Ovary (tissue), 9 donors: Measurements from ENCODE around the gene NMD3. TPM values are rescaled to one million over a fixed set of nuclear protein-coding genes. Genes with fewer than 3 reads are reported as not detected.

Experiments used
- DNase-seq, 5 donors: peaks; one replicate each; pipeline ENCODE4 v3.0.0-alpha.2; 2019 to 2020
- H3K27ac ChIP-seq, 2 donors: fragments of 200-600 bp; one replicate each; pipeline versions ENCODE4 v1.5.1 to v1.8.0; 2019 to 2022
- H3K27me3 ChIP-seq: fragments of 200-600 bp; one replicate; pipeline ENCODE4 v1.8.0; 2022
- H3K36me3 ChIP-seq: fragments of 200-600 bp; sonication (generic); one replicate; pipeline ENCODE4 v1.5.1; 2019
- H3K4me1 ChIP-seq: one replicate; pipeline ENCODE4 v1.8.1; 2013; ENCODE audit warnings: mild to moderate bottlenecking, moderate library complexity; ENCODE audit not compliant: insufficient read depth
- H3K4me3 ChIP-seq: fragments of 200-600 bp; sonication (generic); one replicate; pipeline ENCODE4 v1.5.1; 2017
- H3K9me3 ChIP-seq, 2 donors: fragments of 200-600 bp in 1 of 2; sonication (generic) in 1 of 2; one replicate each; pipeline versions ENCODE4 v1.5.1 to v1.8.1; 2013 to 2019; ENCODE audit warnings: mild to moderate bottlenecking in 1 of 2, moderate library complexity in 1 of 2
- EP300 ChIP-seq: sonication (generic); formaldehyde crosslinking; IDR thresholded peaks from one replicate; pipeline ENCODE4 v1.6.1; 2017; ENCODE audit warnings: antibody characterized with exemption
- POLR2A ChIP-seq: fragments of 450-650 bp; IDR thresholded peaks from one replicate; pipeline ENCODE4 v1.6.1; 2017; ENCODE audit warnings: antibody characterized with exemption, mild to moderate bottlenecking, moderate library complexity
- WGBS, 3 donors: extraction: QIAGEN DNeasy Blood & Tissue Kit in 1 of 3; methylation state at CpG; one replicate each; pipeline versions ENCODE4 v1.1.5 to v1.1.7; 2013 to 2017; 5-methylcytosine and 5-hydroxymethylcytosine counted together
- intact Hi-C, 4 donors: fragments of 100-400 bp; cut with DNase I; formaldehyde crosslinking; loops; one replicate each; pipeline versions ENCODE4 v1.11.0 to v1.15.1; 2022 to 2023
- polyA plus RNA-seq, 2 donors: library from polyadenylated mRNA; stranded (reverse); fragments of 200-250 nt in 1 of 2; fragments of 350-450 nt in 1 of 2; fragmentation: Illumina TruSeq in 1 of 2; extraction: RNeasy Lipid Tissue Mini Kit (QIAGEN cat#74804) in 1 of 2; gene quantifications; one replicate each; pipeline ENCODE4 v1.2.3, GENCODE V29; 2013 to 2014
- small RNA-seq: library from RNA; depleted of rRNA; stranded (forward); fragments of <200 nt; gene quantifications from one replicate; pipeline ENCODE3, GENCODE V24; 2016
- total RNA-seq, 7 donors: library from RNA; depleted of rRNA in 2 of 7; stranded (reverse); fragments of >200 nt in 2 of 7; fragmentation: NEBNext Ultra II Directional in 3 of 7; extraction: Animal tissue kit (Norgen Biotek cat#: 25700) in 3 of 7; gene quantifications; one replicate each; pipeline versions ENCODE4 v1.1.0 to v1.2.4, GENCODE V29; 2016 to 2023
- TF ChIP-seq, protein P1 (sequence below), 3 donors: fragments of 450-650 bp in 2 of 3; fragments of 200-600 bp in 1 of 3; IDR thresholded peaks; one replicate each; pipeline versions ENCODE4 v1.5.1 to v1.8.0; 2016 to 2022; ENCODE audit warnings: antibody characterized with exemption in 3 of 3, mild to moderate bottlenecking in 1 of 3
- donor health status: DM: no; HTN: no; CAD: no; lungs with moderate emphysema.
- donor health status: DM: no; HTN: no; CAD: no.
- donor health status: Bipolar disorder and iron deficiency.
- donor health status: DM: yes; HTN: yes; CAD: no.
- donor health status: DM: no; HTN: no; CAD: no.
- donor health status: DM: yes; HTN: yes; CAD: no.

NMD3 gene
- total and polyA plus RNA-seq, 9 donors, result 25.9 to 61.7 (median 46.4) TPM

GRCh38 chr3:161289174-161289573, 68.1 kb downstream of the NMD3 start:
- H3K4me3 ChIP-seq, result no peak overlapping the region
- 93 to 99% (median 98%) methylated on average over 4 of the region's 4 CpGs for WGBS, 3 donors
- no peaks in the 10 kb centered on the region for H3K36me3 ChIP-seq
- intact Hi-C loops, result no loop called here
- no peaks in the 10 kb centered on the region for H3K4me1 ChIP-seq
- no peaks in the 10 kb centered on the region for H3K27me3 ChIP-seq
- no peak for DNase-seq
- no peaks in the 10 kb centered on the region for H3K9me3 ChIP-seq
- H3K27ac ChIP-seq, result no peak overlapping the region
- no peak for TF ChIP-seq POLR2A
- TF ChIP-seq, protein P1, sequence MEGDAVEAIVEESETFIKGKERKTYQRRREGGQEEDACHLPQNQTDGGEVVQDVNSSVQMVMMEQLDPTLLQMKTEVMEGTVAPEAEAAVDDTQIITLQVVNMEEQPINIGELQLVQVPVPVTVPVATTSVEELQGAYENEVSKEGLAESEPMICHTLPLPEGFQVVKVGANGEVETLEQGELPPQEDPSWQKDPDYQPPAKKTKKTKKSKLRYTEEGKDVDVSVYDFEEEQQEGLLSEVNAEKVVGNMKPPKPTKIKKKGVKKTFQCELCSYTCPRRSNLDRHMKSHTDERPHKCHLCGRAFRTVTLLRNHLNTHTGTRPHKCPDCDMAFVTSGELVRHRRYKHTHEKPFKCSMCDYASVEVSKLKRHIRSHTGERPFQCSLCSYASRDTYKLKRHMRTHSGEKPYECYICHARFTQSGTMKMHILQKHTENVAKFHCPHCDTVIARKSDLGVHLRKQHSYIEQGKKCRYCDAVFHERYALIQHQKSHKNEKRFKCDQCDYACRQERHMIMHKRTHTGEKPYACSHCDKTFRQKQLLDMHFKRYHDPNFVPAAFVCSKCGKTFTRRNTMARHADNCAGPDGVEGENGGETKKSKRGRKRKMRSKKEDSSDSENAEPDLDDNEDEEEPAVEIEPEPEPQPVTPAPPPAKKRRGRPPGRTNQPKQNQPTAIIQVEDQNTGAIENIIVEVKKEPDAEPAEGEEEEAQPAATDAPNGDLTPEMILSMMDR (IDR thresholded peaks at IDR 0.05), result no peak
- TF ChIP-seq EP300, result no peak

GRCh38 chr3:161291191-161291901, 70.2 kb downstream of the NMD3 start:
- H3K9me3 ChIP-seq, result no peaks in the 10 kb centered on the region
- no peaks in the 10 kb centered on the region for H3K4me1 ChIP-seq
- H3K27ac ChIP-seq, result no peak overlapping the region
- TF ChIP-seq EP300 (no peak), POLR2A (no peak)
- no peak for DNase-seq
- no peak overlapping the region for H3K4me3 ChIP-seq
- intact Hi-C loops, result no loop called here
- 84 to 92% (median 86%) methylated on average over 5 of the region's 5 CpGs for WGBS, 3 donors
- H3K27me3 ChIP-seq, result no peaks in the 10 kb centered on the region
- no peaks in the 10 kb centered on the region for H3K36me3 ChIP-seq

- Histone ChIP-seq H3K4me3 (no peak overlapping the region), H3K4me1 (no peaks in the 10 kb centered on the region), H3K36me3 (no peaks in the 10 kb centered on the region), H3K9me3 (no peaks in the 10 kb centered on the region), H3K27me3 (no peaks in the 10 kb centered on the region), H3K27ac (no peak overlapping the region)
- 69 to 82% (median 79%) methylated on average over 2 of the region's 2 CpGs for WGBS, 3 donors
- TF ChIP-seq EP300, result no peak
- DNase-seq, result no peak
- intact Hi-C loops, result no loop called here
Measured at GRCh38 chr3:161293381-161293780, 72.3 kb downstream of the NMD3 start.

- TF ChIP-seq EP300 (no peak), POLR2A (no peak)
- TF ChIP-seq, protein P1 (IDR thresholded peaks at IDR 0.05), result no peak
- H3K27ac ChIP-seq, result no peak overlapping the region
Measured at GRCh38 chr3:161295325-161295724, 74.2 kb downstream of the NMD3 start.

GRCh38 chr3:161296814-161297213, 75.7 kb downstream of the NMD3 start:
- Histone ChIP-seq H3K4me3 (no peak overlapping the region), H3K9me3 (no peaks in the 10 kb centered on the region), H3K4me1 (no peaks in the 10 kb centered on the region), H3K27me3 (no peaks in the 10 kb centered on the region), H3K36me3 (no peaks in the 10 kb centered on the region), H3K27ac (no peak overlapping the region)
- DNase-seq, result no peak
- intact Hi-C loops, result no loop called here
- TF ChIP-seq POLR2A (no peak), EP300 (no peak)
- TF ChIP-seq, protein P1 (IDR thresholded peaks at IDR 0.05), result no peak
- WGBS, 3 donors, result 83 to 95% (median 90%) methylated on average over 3 of the region's 3 CpGs

More at GRCh38 chr3:161295325-161295724, 74.2 kb downstream of the NMD3 start:
- no peaks in the 10 kb centered on the region for H3K27me3 ChIP-seq
- H3K9me3 ChIP-seq, result no peaks in the 10 kb centered on the region
- no peaks in the 10 kb centered on the region for H3K36me3 ChIP-seq
- H3K4me1 ChIP-seq, result no peaks in the 10 kb centered on the region
- intact Hi-C loops, result no loop called here
- DNase-seq, result no peak
- H3K4me3 ChIP-seq, result no peak overlapping the region

Small RNA genes lying within 50 kb of the gene (small RNA-seq; reads per million reads assigned to genes)
- not detected for gene AC108738.1

Other genes with a start within 250 kb of the NMD3 start
- gene B3GALNT1, start 116.0 kb upstream of the NMD3 start, total RNA-seq, result 10 to 100 TPM in 6 of 7 donors, 1 to 10 TPM in 1; 6.4 to 31.0 (median 18.4) TPM
- 10 to 100 TPM; 11.6 to 18.2 TPM for gene B3GALNT1, start 116.0 kb upstream of the NMD3 start, polyA plus RNA-seq
- 1 to 10 TPM in 1 of 7 donors, under 1 TPM in 2, not detected in 4; 0.23 to 1.4 (median 0.46) TPM for gene SPTSSB, start 150.2 kb downstream of the NMD3 start, total RNA-seq
- gene SPTSSB, start 150.2 kb downstream of the NMD3 start, polyA plus RNA-seq, result 1 to 10 TPM in 1 of 2 donors, under 1 TPM in 1; 0.07 to 2.5 TPM